K562 (cell line): ENCODE results near the gene AMZ2. TPM values are rescaled to one million over a fixed set of nuclear protein-coding genes. Genes with fewer than 3 reads are reported as not detected.

Source experiments
- ATAC-seq: fragments of 200-7000 bp; cut with Tn5 transposase; 3 replicates; pipeline ENCODE4 v1.9.1; 2020; ENCODE audit warnings: moderate library complexity
- BruUV-seq: library from RNA; stranded (reverse); fragments of 400-500 nt; replicated peaks from 2 replicates; lab custom pipeline; 2021; lab: Mats Ljungman, UMichigan
- CTCF ChIA-PET: fragments of 300-600 bp; formaldehyde crosslinking; extraction: SDS; loops from one replicate; lab custom pipeline; 2021; ENCODE audit warnings: low intra/inter-chr PET ratio; lab: Yijun Ruan, JAX
- POLR2A ChIA-PET: fragments of 300-600, 350-650 bp; sonication (Branson Sonifier 250); formaldehyde crosslinking; extraction: SDS; loops from one replicate; lab custom pipeline; 2021; ENCODE audit warnings: antibody characterized with exemption, inconsistent platforms; lab: Yijun Ruan, JAX
- DNase-seq, 4 experiments: peaks; one replicate each; pipeline versions ENCODE4 v3.0.0 to v3.0.0-alpha.2; 2011 to 2018; ENCODE audit warnings: low spot score in 3 of 4, mixed read lengths in 3 of 4; ENCODE audit errors: extremely low read depth in 1 of 4
- FAIRE-seq: peaks from 2 replicates; lab custom pipeline; 2011; peaks lifted over from hg19 to GRCh38; lab: Jason Lieb, UNC
- H2AFZ ChIP-seq: 2 replicates; pipeline ENCODE4 v1.6.0; 2011; ENCODE audit warnings: low read depth, low read length, control low read depth, inconsistent platforms
- H3K27ac ChIP-seq: fragments of 200-600 bp; 3 replicates; pipeline ENCODE4 v1.8.0; 2011; ENCODE audit warnings: low read depth, mild to moderate bottlenecking, control low read depth, inconsistent platforms, low read length, moderate library complexity, mixed read lengths; ENCODE audit errors: extremely low read depth
- H3K27me3 ChIP-seq, 2 experiments: fragments of 300-600 bp in 1 of 2; 2 replicates in 1 of 2; 3 replicates in 1 of 2; pipeline versions ENCODE4 v1.6.0 to v1.8.0; 2011; ENCODE audit warnings: inconsistent platforms in 2 of 2, low read length in 2 of 2, mild to moderate bottlenecking in 1 of 2, mixed read lengths in 1 of 2, moderate library complexity in 1 of 2; ENCODE audit not compliant: control insufficient read depth in 2 of 2, insufficient read depth in 2 of 2
- H3K36me3 ChIP-seq: fragments of 300-600 bp; 3 replicates; pipeline ENCODE4 v1.8.0; 2011; ENCODE audit warnings: mild to moderate bottlenecking, low read length, inconsistent platforms; ENCODE audit not compliant: control insufficient read depth, insufficient read depth
- H3K4me1 ChIP-seq, 2 experiments: fragments of 200-600 bp in 1 of 2; replicated peaks in 1 of 2; 2 replicates in 1 of 2; 3 replicates in 1 of 2; pipeline versions ENCODE4 v1.5.1 to v1.8.0; 2011; ENCODE audit warnings: inconsistent platforms in 2 of 2, low read length in 2 of 2, mild to moderate bottlenecking in 1 of 2, mixed read lengths in 1 of 2, moderate library complexity in 1 of 2; ENCODE audit not compliant: control insufficient read depth in 2 of 2, insufficient read depth in 2 of 2
- H3K4me2 ChIP-seq: 2 replicates; pipeline ENCODE4 v1.6.1; 2011; ENCODE audit warnings: low read length, control low read depth, inconsistent platforms, mixed read lengths; ENCODE audit not compliant: insufficient read depth
- H3K4me3 ChIP-seq: fragments of 200-600 bp; sonication (generic), shearing (Covaris generic); 2 replicates; pipeline ENCODE4 v1.5.1; 2016; ENCODE audit warnings: control low read depth, inconsistent platforms
- H3K79me2 ChIP-seq: fragments of 200-600 bp; 3 replicates; pipeline ENCODE4 v1.8.0; 2011; ENCODE audit warnings: low read length, inconsistent platforms; ENCODE audit not compliant: control insufficient read depth, insufficient read depth
- H3K9ac ChIP-seq, 2 experiments: 2 replicates each; pipeline versions ENCODE4 v1.6.0 to v1.6.1; 2011; ENCODE audit warnings: low read depth in 2 of 2, low read length in 2 of 2, control low read depth in 1 of 2, inconsistent platforms in 1 of 2, mild to moderate bottlenecking in 1 of 2, mixed read lengths in 1 of 2; ENCODE audit not compliant: insufficient read depth in 1 of 2
- H3K9me1 ChIP-seq: one replicate; pipeline ENCODE4 v1.6.0; 2011; ENCODE audit warnings: inconsistent platforms, mild to moderate bottlenecking, low read length, moderate library complexity; ENCODE audit not compliant: control insufficient read depth, insufficient read depth
- H3K9me3 ChIP-seq: replicated peaks from 2 replicates; pipeline ENCODE4 v1.5.1; 2011; ENCODE audit warnings: low read depth, low read length, inconsistent platforms; ENCODE audit not compliant: control insufficient read depth, insufficient read depth
- H4K20me1 ChIP-seq: replicated peaks from 2 replicates; pipeline ENCODE4 v1.6.1; 2011; ENCODE audit warnings: low read length, inconsistent platforms, mixed read lengths; ENCODE audit not compliant: control insufficient read depth, insufficient read depth
- ADNP ChIP-seq: fragments of 200-800 bp; sonication (Bioruptor generic); IDR thresholded peaks from 2 replicates; pipeline ENCODE4 v1.6.1; 2016; ENCODE audit warnings: missing genetic modification characterization, missing compliant biosample characterization
- BRF1 ChIP-seq: IDR thresholded peaks from 3 replicates; pipeline ENCODE4 v1.6.1; 2011; ENCODE audit warnings: borderline replicate concordance, mild to moderate bottlenecking; ENCODE audit not compliant: insufficient read length; ENCODE audit errors: extremely low read depth
- CUX1 ChIP-seq: fragments of 200-800 bp; sonication (Bioruptor generic); IDR thresholded peaks from 2 replicates; pipeline ENCODE4 v1.6.1; 2016; ENCODE audit warnings: missing genetic modification characterization, missing compliant biosample characterization
- FOXJ2 ChIP-seq: fragments of 200-800 bp; sonication (Bioruptor generic); IDR thresholded peaks from 2 replicates; pipeline ENCODE4 v1.6.1; 2016; ENCODE audit warnings: missing genetic modification characterization, missing compliant biosample characterization
- PHF21A ChIP-seq: fragments of 450-650 bp; IDR thresholded peaks from 2 replicates; pipeline ENCODE4 v1.6.1; 2017; ENCODE audit warnings: low read depth, borderline replicate concordance
- RBBP5 ChIP-seq: fragments of 200-600 bp; sonication (generic); IDR thresholded peaks from 2 replicates; pipeline ENCODE4 v1.6.1; 2012; ENCODE audit warnings: borderline replicate concordance, mild to moderate bottlenecking, low read length, control low read depth, inconsistent platforms; ENCODE audit not compliant: insufficient read depth, poor library complexity, severe bottlenecking
- SP2 ChIP-seq: IDR thresholded peaks from 2 replicates; pipeline ENCODE4 v1.6.1; 2011; ENCODE audit warnings: mild to moderate bottlenecking, low read depth, low read length, moderate library complexity; ENCODE audit not compliant: poor library complexity, severe bottlenecking; ENCODE audit errors: extremely low read depth
- ZMIZ1 ChIP-seq, 2 experiments: fragments of 150-350 bp in 1 of 2; IDR thresholded peaks; 2 replicates each; pipeline ENCODE4 v1.6.1; 2012 to 2016; ENCODE audit warnings: low read depth in 2 of 2, low read length in 2 of 2, mild to moderate bottlenecking in 1 of 2, moderate library complexity in 1 of 2
- ZNF121 ChIP-seq: sonication (generic); formaldehyde crosslinking; conservative IDR thresholded peaks from 2 replicates; pipeline ENCODE4 v1.8.0; 2022; ENCODE audit warnings: missing genetic modification reagents
- ZNF232 ChIP-seq: sonication (generic); formaldehyde crosslinking; IDR thresholded peaks from 2 replicates; pipeline ENCODE4 v1.8.0; 2022; ENCODE audit warnings: mild to moderate bottlenecking, missing genetic modification reagents
- ZNF3 ChIP-seq: fragments of 250-450 bp; sonication (Bioruptor Pico); IDR thresholded peaks from 2 replicates; pipeline ENCODE4 v1.5.0; 2021; ENCODE audit warnings: mild to moderate bottlenecking, moderate library complexity
- ZNF785 ChIP-seq: fragments of 250-450 bp; sonication (Bioruptor Pico); IDR thresholded peaks from 2 replicates; pipeline ENCODE4 v1.4.0; 2020; ENCODE audit warnings: mild to moderate bottlenecking
- WGBS: fragments of 100-300 bp; shearing (Covaris generic); methylation state at CpG from one replicate; pipeline ENCODE4 v1.1.6; 2016; ENCODE audit warnings: low coverage, mixed read lengths; ENCODE audit not compliant: insufficient coverage; ENCODE audit errors: missing lambda C conversion rate; 5-methylcytosine and 5-hydroxymethylcytosine counted together
- in situ Hi-C: fragments of 300-500 bp; cut with MboI; formaldehyde crosslinking; loops from 4 replicates; pipeline ENCODE4 v1.15.0; 2018; ENCODE audit warnings: inconsistent platforms, mixed read lengths
- intact Hi-C: fragments of 100-400 bp; cut with micrococcal nuclease; formaldehyde crosslinking; loops from 2 replicates; pipeline ENCODE4 v1.14.2; 2022
- polyA plus RNA-seq, 8 experiments: library from polyadenylated mRNA; depleted of rRNA in 4 of 8; stranded (reverse) in 5 of 8; unstranded in 3 of 8; fragments of >200 nt; fragmentation: Nextera tagmentation in 2 of 8; fragmentation: Illumina TruSeq in 1 of 8; extraction: Ambion mirVana in 2 of 8; extraction: Trizol in 1 of 8; gene quantifications; 2 replicates each; pipeline versions ENCODE4 v1.2.1 to v1.2.3, GENCODE V29; 2011 to 2014; ENCODE audit warnings: inconsistent platforms in 1 of 8, missing spikeins in 1 of 8
- total RNA-seq, 7 experiments: library from RNA; depleted of rRNA in 6 of 7; stranded (reverse); fragments of >200 nt in 6 of 7; fragmentation: Illumina TruSeq in 2 of 7; extraction: Trizol in 2 of 7; gene quantifications; 2 replicates each; pipeline versions ENCODE4 v1.2.1 to v1.2.3, GENCODE V29; 2011 to 2021; ENCODE audit warnings: low replicate concordance in 1 of 7

The AMZ2 gene
- total and polyA plus RNA-seq, 9 of the 15 experiments (the other 6 are each of a cell fraction or from before 2014, with no cell fraction given): 22.6 to 92.2 (median 52.6) TPM

GRCh38 chr17:68238164-68238870 is 9.5 kb upstream of the AMZ2 start:
- no peak overlapping the region for H3K4me2 ChIP-seq
- no peak for FAIRE-seq
- H2AFZ ChIP-seq: no peak overlapping the region
- 11% methylated on average over 3 of the region's 3 CpGs for WGBS
- H3K9me3 ChIP-seq: no peaks in the 10 kb centered on the region
- no peak overlapping the region for H3K27ac ChIP-seq
- no peak for DNase-seq
- BruUV-seq: no TSS peak
- H3K4me3 ChIP-seq: no peak overlapping the region
- H3K27me3 ChIP-seq: no peaks in the 10 kb centered on the region
- no peaks in the 10 kb centered on the region for H3K9me1 ChIP-seq
- H3K36me3 ChIP-seq: no peaks in the 10 kb centered on the region
- ATAC-seq: no peak
- CTCF ChIA-PET: no interaction called here
- intact Hi-C loops: no loop called here
- H3K9ac ChIP-seq: no peak overlapping the region
- no peaks in the 10 kb centered on the region for H4K20me1 ChIP-seq
- in situ Hi-C loops: no loop called here
- no peaks in the 10 kb centered on the region; a peak in 1 of 5 replicates for H3K4me1 ChIP-seq
- H3K79me2 ChIP-seq: no peaks in the 10 kb centered on the region
- POLR2A ChIA-PET: no interaction called here
- TF ChIP-seq PHF21A (no peak), ZNF121 (CRISPR knock-in tag) (no peak), ZNF3 (CRISPR knock-in tag) (no peak), SP2 (no peak), ZNF785 (no peak), RBBP5 (no peak), CUX1 (CRISPR knock-in tag) (no peak), BRF1 (no peak), FOXJ2 (tag) (no peak), ADNP (tag) (no peak), ZNF232 (CRISPR knock-in tag) (no peak), ZMIZ1 (IDR thresholded peaks at IDR 0.05; ENCODE audit: low read depth in 2 of 2, low read length in 2 of 2) (no peak)
